ENCODE results near the gene LILRA2.
"Not testable (repeated sequence)": the region's sequence is repeated elsewhere in the genome, so short reads cannot be mapped to it uniquely, and the experiment has no call there.

DNA sequence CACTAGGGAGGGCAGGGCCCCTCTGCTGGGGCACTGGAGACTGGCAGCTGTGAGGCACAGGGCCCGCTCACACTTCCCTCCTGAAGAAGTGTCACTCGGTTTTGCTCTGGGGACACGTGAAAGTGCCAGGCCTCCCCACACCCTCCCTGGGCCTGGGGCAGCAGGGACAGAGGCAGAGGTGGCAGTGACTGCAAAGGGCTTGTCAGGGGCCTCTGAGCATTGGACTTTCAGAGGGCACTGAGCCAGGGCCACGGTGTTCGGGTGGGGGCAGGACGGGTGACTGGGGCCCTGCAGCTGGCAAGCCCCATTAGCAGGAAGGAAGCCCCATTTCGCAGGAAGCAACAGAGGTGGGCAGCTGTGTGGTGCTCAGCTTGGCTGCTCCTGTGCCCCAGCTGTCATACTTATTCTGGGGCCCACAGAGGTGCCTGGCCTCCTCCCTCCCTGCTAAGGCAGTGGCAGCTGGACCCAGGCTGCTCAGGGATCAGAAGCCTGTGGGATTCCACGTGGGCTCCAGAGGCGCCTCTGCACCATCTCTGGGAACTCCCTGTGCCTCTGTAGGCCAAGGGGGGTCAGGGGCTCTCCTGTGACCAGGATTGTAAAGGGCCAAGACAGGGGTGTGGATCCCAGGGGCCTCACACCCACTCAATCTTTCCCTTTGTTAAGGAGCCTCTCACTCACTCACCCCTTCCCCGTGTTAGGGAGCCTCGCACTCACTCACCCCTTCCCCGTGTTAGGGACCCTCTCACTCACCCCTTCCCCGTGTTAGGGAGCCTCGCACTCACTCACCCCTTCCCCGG is 51.5 kb downstream of the LILRA2 start:
- TF ChIP-seq, protein P1, sequence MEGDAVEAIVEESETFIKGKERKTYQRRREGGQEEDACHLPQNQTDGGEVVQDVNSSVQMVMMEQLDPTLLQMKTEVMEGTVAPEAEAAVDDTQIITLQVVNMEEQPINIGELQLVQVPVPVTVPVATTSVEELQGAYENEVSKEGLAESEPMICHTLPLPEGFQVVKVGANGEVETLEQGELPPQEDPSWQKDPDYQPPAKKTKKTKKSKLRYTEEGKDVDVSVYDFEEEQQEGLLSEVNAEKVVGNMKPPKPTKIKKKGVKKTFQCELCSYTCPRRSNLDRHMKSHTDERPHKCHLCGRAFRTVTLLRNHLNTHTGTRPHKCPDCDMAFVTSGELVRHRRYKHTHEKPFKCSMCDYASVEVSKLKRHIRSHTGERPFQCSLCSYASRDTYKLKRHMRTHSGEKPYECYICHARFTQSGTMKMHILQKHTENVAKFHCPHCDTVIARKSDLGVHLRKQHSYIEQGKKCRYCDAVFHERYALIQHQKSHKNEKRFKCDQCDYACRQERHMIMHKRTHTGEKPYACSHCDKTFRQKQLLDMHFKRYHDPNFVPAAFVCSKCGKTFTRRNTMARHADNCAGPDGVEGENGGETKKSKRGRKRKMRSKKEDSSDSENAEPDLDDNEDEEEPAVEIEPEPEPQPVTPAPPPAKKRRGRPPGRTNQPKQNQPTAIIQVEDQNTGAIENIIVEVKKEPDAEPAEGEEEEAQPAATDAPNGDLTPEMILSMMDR (IDR thresholded peaks at IDR 0.05) = not testable (repeated sequence)
- not testable (repeated sequence) for TF ChIP-seq POLR2A, EP300 (IDR thresholded peaks at IDR 0.05)
